GM13977 (cell line): ENCODE data around the gene HK2.
"Not testable (repeated sequence)": the region's sequence is repeated elsewhere in the genome, so short reads cannot be mapped to it uniquely, and the experiment has no call there.

Experiments
- DNase-seq: peaks from one replicate; pipeline ENCODE4 v3.0.0; 2012; ENCODE audit warnings: low spot score
- CTCF ChIP-seq: IDR thresholded peaks from 2 replicates; pipeline ENCODE4 v1.5.1; 2012; ENCODE audit warnings: mild to moderate bottlenecking, control low read depth; ENCODE audit not compliant: insufficient read depth; ENCODE audit errors: extremely low read depth, missing control alignments
- in situ Hi-C: fragments of 300-500 bp; cut with MboI; formaldehyde crosslinking; loops from one replicate; pipeline ENCODE4 v1.12.0; 2022; ENCODE audit warnings: low sequenced_read_pairs, low pct_unique_long_range_greater_than_20kb, mixed read lengths, inconsistent platforms; ENCODE audit not compliant: unreplicated experiment

The HK2 gene

GRCh38 chr2:74887960-74888700 lies 54.2 kb downstream of the HK2 start:
- TF ChIP-seq CTCF, result no peak
- in situ Hi-C loops, result no loop called here
- no peak for DNase-seq

GRCh38 chr2:74889159-74889558 lies 55.2 kb downstream of the HK2 start:
- in situ Hi-C loops, result no loop called here

GRCh38 chr2:74890711-74891110 lies 56.8 kb downstream of the HK2 start:
- TF ChIP-seq CTCF, result no peak
- DNase-seq, result no peak
- in situ Hi-C loops, result no loop called here

More at GRCh38 chr2:74889159-74889558, 55.2 kb downstream of the HK2 start:
- DNase-seq, result no peak
- TF ChIP-seq CTCF, result no peak

- in situ Hi-C loops, result no loop called here
- TF ChIP-seq CTCF, result no peak
- no peak for DNase-seq
These were observed 57.3 kb downstream of the HK2 start for GRCh38 chr2:74891136-74891764.

GRCh38 chr2:74891816-74892215 lies 57.9 kb downstream of the HK2 start:
- in situ Hi-C loops, DNase-seq: not testable (repeated sequence)

- in situ Hi-C loops, result no loop called here
- no peak for TF ChIP-seq CTCF
- no peak for DNase-seq
These were observed 58.7 kb downstream of the HK2 start for GRCh38 chr2:74892609-74893008.

- DNase-seq, result no peak
These were observed 59.4 kb downstream of the HK2 start for GRCh38 chr2:74893332-74893731.

More at GRCh38 chr2:74893332-74893731, 59.4 kb downstream of the HK2 start:
- in situ Hi-C loops, result no loop called here
- TF ChIP-seq CTCF, result no peak
